Skeletal muscle tissue (tissue), 4 donors: ENCODE measurements around the gene MAP4K2. TPM values are rescaled to one million over a fixed set of nuclear protein-coding genes. Genes with fewer than 3 reads are reported as not detected.

Experiments used
- H3K27ac ChIP-seq: one replicate; pipeline ENCODE4 v1.7.0; 2013; ENCODE audit warnings: mild to moderate bottlenecking, low read depth, low read length, inconsistent platforms
- H3K27me3 ChIP-seq, 3 donors: one replicate each; pipeline ENCODE4 v1.7.0; 2013; ENCODE audit warnings: low read length in 3 of 3; ENCODE audit not compliant: control insufficient read depth in 3 of 3, insufficient read depth in 3 of 3
- H3K36me3 ChIP-seq, 3 donors: one replicate each; pipeline ENCODE4 v1.7.0; 2013; ENCODE audit warnings: low read length in 3 of 3; ENCODE audit not compliant: control insufficient read depth in 3 of 3, insufficient read depth in 3 of 3
- H3K4me1 ChIP-seq, 3 donors: one replicate each; pipeline ENCODE4 v1.7.0; 2013; ENCODE audit warnings: low read length in 3 of 3, mild to moderate bottlenecking in 3 of 3; ENCODE audit not compliant: control insufficient read depth in 3 of 3, insufficient read depth in 3 of 3
- H3K4me3 ChIP-seq, 3 donors: one replicate each; pipeline ENCODE4 v1.7.0; 2013; ENCODE audit warnings: low read length in 3 of 3
- H3K9ac ChIP-seq, 3 donors: one replicate each; pipeline ENCODE4 v1.7.0; 2013; ENCODE audit warnings: low read length in 3 of 3, mild to moderate bottlenecking in 3 of 3, moderate library complexity in 2 of 3, low read depth in 1 of 3
- H3K9me3 ChIP-seq, 3 donors: one replicate each; pipeline ENCODE4 v1.7.0; 2013; ENCODE audit warnings: low read length in 3 of 3; ENCODE audit not compliant: control insufficient read depth in 3 of 3
- total RNA-seq: library from RNA; depleted of rRNA; stranded (reverse); fragments of >200 nt; gene quantifications from one replicate; pipeline ENCODE4 v1.2.3, GENCODE V29; 2014
- donor health status: Osteomylitis.

Gene MAP4K2
- total RNA-seq, 1 donor from 2014 or later = 2.6 TPM

DNA sequence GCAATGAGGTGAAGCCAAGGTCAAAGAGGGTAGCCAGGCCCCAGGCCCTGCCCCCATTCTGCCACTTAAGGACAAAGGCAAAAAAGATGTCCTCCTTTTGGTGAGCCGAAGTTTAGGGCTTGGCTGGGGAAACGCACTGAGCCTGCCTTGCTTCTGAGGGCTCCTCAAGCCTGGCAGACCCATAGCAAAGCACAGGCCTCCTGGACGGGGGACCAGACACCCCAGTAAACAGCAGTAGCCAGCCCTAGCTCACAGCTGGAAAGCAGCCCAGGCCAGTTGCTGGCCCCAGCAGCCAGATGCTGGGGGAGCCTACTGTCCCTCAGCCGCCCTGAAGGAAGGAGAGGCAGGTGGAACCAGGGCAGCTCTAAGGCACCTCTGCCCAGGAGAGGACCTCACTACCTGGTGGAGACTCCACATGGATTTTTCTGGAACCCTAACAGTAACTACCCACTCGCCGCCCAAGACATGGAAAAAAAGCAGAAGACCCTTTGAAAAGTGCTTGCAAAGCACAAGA is 39.4 kb downstream of the MAP4K2 start:
- H3K36me3 ChIP-seq = peaks cover 42 to 46% (median 46%) of the 10 kb centered on the region in 3 donors
- no peaks in the 10 kb centered on the region for H3K9me3 ChIP-seq
- no peaks in the 10 kb centered on the region for H3K27me3 ChIP-seq
- peak overlapping the region; percentile 46 to 56 (median 51) for H3K4me3 ChIP-seq
- peaks cover 60 to 89% (median 80%) of the 10 kb centered on the region in 3 donors for H3K4me1 ChIP-seq
- peak overlapping the region; percentile 98 for H3K27ac ChIP-seq
- H3K9ac ChIP-seq = peak overlapping the region; percentile 64 to 100 (median 82)

DNA sequence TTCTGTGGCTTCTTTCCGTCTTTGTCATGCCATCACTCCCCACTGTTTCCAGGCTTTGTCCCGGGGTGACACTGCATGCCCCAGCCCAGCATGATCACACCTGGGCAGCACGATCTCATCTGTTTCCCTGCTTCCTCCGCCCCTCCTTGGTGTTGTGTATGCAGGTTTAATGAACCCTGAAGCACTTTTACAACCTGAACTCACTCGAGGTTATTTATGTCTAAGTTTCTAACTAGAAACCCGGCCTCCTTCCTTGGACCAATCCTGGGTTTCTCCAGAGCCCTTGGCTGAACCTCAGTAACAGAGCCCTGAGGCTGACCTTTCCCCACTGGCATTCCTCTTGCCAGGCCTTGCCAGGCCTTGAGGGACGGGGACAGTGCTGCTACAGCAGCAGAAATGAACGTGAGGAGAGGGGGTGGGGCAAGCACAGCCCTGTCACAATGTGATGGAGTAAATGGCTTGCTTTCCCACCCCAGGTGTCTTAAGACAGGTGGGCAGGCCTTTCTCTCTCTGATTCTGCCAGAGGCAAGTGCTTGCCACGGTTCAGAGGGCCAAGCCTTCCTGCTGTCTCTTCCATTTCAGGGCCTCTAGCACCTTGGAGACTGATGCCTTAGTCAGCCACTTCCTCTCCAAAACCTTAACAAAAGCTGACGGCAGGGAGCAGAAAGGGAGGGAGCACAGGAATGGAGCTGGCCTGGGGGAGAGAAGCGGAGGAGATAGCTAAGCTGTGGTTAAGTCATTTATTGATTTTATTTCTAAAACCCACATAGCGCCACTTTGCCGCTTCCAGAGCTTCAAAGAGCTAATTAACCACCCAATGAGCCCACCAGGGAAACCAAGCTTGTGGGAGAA is 40.1 kb downstream of the MAP4K2 start:
- peaks cover 61 to 89% (median 83%) of the 10 kb centered on the region in 3 donors for H3K4me1 ChIP-seq
- H3K27me3 ChIP-seq = no peaks in the 10 kb centered on the region
- H3K4me3 ChIP-seq = peak overlapping the region; percentile 58 to 71 (median 61)
- peaks cover 42 to 46% (median 45%) of the 10 kb centered on the region in 3 donors for H3K36me3 ChIP-seq
- peak overlapping the region; percentile 64 to 100 (median 82) for H3K9ac ChIP-seq
- peak overlapping the region; percentile 98 for H3K27ac ChIP-seq
- no peaks in the 10 kb centered on the region for H3K9me3 ChIP-seq

DNA sequence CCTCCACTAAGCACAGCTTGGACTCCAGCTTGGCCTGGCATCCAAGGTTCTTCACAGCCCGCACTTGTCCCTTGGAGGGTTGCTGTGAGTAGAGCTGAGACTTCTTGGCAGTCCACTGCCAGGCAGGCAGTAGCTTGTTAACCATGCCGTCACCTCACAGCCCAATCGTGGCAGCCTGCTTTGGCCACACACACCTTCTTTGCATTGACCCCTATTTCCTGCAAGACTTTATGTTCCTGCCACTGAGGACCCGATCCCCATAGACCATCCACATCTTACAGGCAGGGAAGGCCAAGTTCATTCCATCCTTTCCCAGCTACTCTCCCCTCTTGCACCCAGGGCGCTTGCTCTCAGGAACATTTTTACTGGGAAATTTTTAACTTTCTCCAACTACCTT is 40.7 kb downstream of the MAP4K2 start:
- H3K9me3 ChIP-seq = no peaks in the 10 kb centered on the region
- H3K36me3 ChIP-seq = peaks cover 42 to 46% (median 45%) of the 10 kb centered on the region in 3 donors
- peak overlapping the region; percentile 58 to 71 (median 61) for H3K4me3 ChIP-seq
- H3K4me1 ChIP-seq = peaks cover 61 to 89% (median 83%) of the 10 kb centered on the region in 3 donors
- no peaks in the 10 kb centered on the region for H3K27me3 ChIP-seq
- H3K27ac ChIP-seq = peak overlapping the region; percentile 98
- H3K9ac ChIP-seq = peak overlapping the region; percentile 60 to 100 (median 75)

DNA sequence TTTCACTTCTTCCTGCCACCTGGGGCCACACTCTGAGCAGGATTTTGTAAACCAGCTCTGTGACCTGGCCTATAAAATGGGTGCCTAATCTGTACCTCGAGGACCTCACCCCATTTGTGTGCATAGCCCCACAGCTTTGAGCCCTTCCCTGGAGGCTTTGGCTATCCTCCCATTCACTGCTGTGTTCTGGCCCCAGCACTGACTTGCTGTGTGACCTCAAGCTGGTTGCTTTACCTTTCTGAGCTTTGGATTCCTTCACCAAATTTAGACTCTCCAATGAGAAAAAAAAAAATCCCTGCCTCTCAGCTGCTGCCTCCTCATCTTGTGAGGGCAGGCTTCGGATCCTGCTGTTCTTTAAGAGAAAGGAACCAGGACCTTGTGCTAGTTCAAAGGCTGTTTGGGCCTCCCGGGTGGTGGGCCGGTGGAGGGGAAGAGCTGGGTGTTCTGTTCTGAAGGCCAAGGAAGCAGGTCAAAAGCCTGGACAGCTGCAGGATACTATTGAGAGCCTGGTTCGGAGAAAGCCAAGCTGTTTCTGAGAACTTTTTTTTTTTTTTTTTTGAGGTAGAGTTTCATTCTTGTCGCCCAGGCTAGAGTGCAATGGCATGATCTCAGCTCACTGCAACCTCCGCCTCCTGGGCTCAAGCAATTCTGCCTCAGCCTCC is 42.1 kb downstream of the MAP4K2 start:
- Histone ChIP-seq H3K4me1 (peaks cover 70 to 96% (median 90%) of the 10 kb centered on the region in 3 donors), H3K4me3 (peak overlapping the region; percentile 61 to 95 (median 64)), H3K9ac (peak overlapping the region; percentile 51 to 100 (median 87)), H3K36me3 (peaks cover 38 to 44% (median 43%) of the 10 kb centered on the region in 3 donors), H3K9me3 (no peaks in the 10 kb centered on the region), H3K27ac (peak overlapping the region; percentile 98), H3K27me3 (no peaks in the 10 kb centered on the region)

DNA sequence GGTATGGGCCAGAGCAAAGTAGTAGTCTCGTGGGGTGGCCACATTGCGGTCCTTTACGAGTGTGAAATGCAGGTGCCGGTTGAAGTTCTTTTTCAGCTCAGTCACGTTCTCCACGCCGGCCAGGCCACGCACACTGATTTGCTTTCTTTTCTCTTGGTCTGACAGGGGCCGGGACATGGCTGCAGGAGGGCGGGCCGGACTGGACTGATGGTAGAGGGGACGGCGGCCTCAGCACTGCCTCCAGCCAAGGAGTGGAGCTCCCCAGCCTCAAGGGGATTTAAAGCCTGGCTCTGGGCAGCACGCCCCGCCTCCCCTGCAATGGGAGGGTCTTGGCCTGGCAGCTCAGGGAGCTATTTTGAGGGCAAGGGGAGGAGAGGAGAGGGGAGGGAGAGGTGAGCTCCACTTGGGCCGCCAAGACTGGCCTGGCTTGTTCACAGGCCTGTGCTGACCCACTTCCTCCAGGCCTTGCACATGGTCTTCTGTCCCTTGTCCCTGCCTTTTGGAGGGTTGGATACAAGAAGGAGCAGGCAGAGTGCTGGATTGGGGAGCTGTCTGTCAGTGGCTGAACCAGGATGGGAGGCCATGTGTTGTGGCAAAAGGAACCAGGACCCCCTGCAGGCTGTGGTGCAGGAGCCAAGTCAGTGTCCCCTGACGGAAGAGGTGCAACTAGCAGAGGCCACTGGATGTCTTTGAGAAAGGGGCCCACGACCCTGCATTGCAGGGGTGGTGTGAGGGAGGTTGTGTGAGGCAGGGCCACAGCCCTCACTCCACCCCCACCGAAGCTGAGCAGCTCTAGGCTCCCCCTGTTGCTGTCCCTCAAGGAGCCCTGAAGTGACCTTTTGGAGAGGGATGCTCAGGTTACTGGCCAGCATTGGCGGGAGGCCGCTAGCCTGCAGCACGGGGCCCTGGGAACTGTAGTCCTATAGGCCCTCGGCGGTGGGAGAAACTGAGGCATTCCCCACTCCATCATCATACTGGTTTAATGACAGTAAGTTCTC is 43.0 kb downstream of the MAP4K2 start, which contains the start of gene PYGM:
TSS of gene PYGM (minus strand) at position 253 of the 998 bp plus-strand sequence. CDS start at position 177, 76 bp downstream.
- no peaks in the 10 kb centered on the region for H3K9me3 ChIP-seq
- H3K36me3 ChIP-seq = peaks cover 40 to 47% (median 46%) of the 10 kb centered on the region in 3 donors
- H3K9ac ChIP-seq = peak within 1 kb of the TSS; percentile 93 to 100 (median 99)
- H3K27me3 ChIP-seq = no peaks in the 10 kb centered on the region
- peaks cover 76 to 99% (median 94%) of the 10 kb centered on the region in 3 donors for H3K4me1 ChIP-seq
- peak within 1 kb of the TSS; percentile 86 to 96 (median 95) for H3K4me3 ChIP-seq
- peak within 1 kb of the TSS; percentile 98 for H3K27ac ChIP-seq

DNA sequence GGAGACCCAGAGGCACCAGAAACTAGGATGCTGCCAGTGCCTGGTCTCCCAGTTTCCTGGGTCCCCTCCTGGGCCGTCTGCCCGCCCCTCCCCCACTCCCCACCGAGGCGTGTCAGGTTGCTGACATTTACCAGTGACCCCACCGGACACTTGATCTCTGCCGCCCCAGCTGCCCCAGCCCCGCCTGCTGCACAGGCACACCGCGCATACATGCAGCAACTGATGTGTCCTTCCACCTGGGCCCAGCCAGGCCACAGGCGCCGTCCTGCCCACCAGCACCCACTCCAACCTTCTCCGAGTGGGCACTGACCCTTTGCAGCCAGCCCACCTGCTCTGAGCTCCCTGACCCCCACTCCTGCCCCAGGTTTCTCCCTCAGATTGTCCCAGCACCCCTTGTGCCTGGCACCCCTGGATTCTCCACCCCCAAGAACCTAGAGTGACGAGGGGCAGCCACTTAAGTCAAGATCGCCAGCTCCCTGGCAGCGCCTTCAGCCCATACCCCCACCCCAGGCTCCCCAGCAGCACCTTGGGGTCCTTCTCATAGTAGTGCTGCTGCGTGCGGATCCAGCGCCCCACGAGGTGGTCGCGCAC is 43.8 kb downstream of the MAP4K2 start:
- Histone ChIP-seq H3K4me3 (peak overlapping the region; percentile 86 to 96 (median 95)), H3K27ac (peak overlapping the region; percentile 98), H3K9ac (peak overlapping the region; percentile 93 to 100 (median 99)), H3K9me3 (no peaks in the 10 kb centered on the region), H3K4me1 (peaks cover 74 to 98% (median 93%) of the 10 kb centered on the region in 3 donors), H3K27me3 (no peaks in the 10 kb centered on the region), H3K36me3 (peaks cover 40 to 47% (median 45%) of the 10 kb centered on the region in 3 donors)

DNA sequence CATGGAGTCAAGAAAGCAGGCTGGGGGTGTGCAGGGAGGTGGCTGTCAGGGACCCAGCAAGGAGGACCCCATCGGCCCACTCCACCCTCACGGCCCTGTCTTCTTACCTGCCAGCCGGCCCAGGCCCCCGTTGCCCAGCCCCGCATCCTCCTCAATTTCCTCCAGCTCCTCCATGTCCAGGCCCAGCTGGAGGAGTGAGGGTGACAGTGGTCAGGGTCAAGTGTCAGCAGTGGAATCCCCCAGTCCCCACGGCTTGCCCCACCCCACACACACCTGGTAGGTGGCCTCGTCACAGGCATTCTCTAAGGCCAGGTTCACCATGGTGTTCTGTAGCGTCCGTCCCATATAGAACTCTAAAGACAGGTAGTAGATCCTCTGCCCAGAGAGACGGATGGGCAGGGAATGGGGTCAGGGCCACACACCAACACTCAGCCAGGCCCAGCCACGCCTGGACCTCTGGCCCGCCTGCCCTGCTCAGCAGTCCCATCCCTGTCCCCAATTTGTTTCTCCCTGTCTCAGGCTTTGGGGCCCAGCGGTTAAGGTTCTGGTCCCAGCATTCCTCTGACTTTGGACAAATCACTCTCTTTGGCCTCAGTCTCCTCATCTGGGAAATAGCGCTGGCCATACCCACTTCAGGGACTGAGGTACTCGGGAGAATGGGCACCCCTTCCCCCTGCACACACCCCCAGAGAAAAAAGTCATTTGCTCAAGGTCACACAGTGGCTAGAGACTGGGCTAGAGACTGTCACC is 44.5 kb downstream of the MAP4K2 start:
- H3K27ac ChIP-seq = peak overlapping the region; percentile 98
- peak overlapping the region; percentile 86 to 96 (median 95) for H3K4me3 ChIP-seq
- peaks cover 72 to 97% (median 91%) of the 10 kb centered on the region in 3 donors for H3K4me1 ChIP-seq
- H3K36me3 ChIP-seq = peaks cover 36 to 50% (median 43%) of the 10 kb centered on the region in 3 donors
- no peaks in the 10 kb centered on the region for H3K27me3 ChIP-seq
- no peaks in the 10 kb centered on the region for H3K9me3 ChIP-seq
- peak overlapping the region; percentile 92 to 100 (median 93) for H3K9ac ChIP-seq

DNA sequence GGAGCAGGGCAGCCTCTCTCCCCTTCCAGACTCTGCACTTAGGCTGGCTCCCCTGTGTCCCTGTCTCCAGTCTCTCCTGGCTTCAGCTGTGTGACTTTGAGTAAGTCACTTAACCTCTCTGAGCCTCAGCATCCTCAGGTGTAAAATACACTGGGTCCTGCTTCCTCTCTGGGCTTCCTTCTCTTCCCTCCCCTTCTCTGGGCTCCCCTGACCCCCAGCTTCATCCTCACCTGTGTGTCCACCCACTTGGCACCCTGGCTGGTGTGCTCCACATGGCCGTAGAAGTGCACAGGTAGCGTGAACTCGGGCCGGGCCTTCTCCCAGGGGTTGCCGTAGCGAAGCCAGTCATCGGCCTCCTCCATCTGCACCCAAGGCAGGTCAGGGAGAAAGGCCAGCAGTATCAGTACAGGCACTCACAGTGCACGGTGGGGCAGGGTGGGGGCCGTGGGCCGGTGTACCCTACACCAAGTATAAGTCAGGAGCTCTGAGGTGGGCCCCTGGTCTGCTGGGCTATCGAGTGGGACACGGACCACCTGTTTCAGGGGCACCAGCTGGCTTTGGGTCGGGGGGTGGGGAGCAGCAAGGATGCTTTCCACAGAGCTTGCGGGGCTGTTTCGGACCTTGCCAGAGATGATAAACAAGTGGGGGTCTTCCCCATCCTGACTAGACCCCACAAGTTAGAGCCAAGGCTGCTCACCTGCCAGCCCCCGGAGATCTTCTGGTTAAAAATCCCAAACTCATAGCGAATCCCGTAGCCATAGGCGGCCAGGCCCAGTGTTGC is 45.3 kb downstream of the MAP4K2 start:
- Histone ChIP-seq H3K9me3 (no peaks in the 10 kb centered on the region), H3K36me3 (peaks cover 43 to 56% (median 48%) of the 10 kb centered on the region in 3 donors), H3K27me3 (no peaks in the 10 kb centered on the region), H3K4me1 (peaks cover 68 to 96% (median 91%) of the 10 kb centered on the region in 3 donors), H3K27ac (peak overlapping the region; percentile 98), H3K4me3 (peak overlapping the region; percentile 86 to 96 (median 95)), H3K9ac (peak overlapping the region; percentile 92 to 100 (median 93))
